CD4-positive, alpha-beta T cell treated with Interferon gamma for 1 hour (primary cell): ENCODE measurements around the gene DTX3L.

Source experiments
- DNase-seq: peaks from one replicate; pipeline ENCODE4 v3.0.0-alpha.2; 2020

Gene DTX3L

DNA sequence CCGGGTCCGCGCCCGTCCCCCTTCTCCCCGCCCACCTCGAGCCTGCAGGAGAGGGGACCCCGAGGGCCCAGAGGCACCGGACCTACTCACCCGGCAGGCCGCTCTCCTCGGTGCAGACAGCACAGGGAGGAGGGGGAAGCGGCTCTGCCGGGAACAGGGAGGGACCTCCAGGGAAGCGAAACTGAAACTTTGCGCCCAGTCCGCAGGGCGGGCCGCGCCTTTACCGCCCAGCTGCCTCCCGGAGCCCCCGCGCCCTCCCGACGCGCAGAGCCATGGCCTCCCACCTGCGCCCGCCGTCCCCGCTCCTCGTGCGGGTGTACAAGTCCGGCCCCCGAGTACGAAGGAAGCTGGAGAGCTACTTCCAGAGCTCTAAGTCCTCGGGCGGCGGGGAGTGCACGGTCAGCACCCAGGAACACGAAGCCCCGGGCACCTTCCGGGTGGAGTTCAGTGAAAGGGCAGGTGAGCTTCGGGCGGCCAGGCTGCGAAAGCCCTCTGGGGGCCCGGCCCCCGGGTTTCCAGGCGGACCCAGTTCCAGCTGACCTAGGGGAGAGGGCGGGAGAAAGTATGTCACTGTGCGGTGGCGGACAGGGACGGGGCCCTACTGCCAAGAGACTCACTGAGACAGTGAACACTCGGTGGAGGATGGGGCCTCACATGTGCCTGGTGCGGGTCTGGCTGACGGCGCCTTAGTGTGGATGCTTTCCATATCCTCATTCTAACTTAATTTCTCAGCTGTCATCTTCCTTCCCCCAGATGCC is at the start of gene DTX3L, which contains the start of gene PARP9:
Gene DTX3L (plus strand): TSS at position 184 of the 758 bp plus-strand sequence. CDS start 89 bp downstream, at position 273.
Gene PARP9 (minus strand): TSS at position 146 of the 758 bp plus-strand sequence. CDS start 4,680 bp downstream, outside the sequence.
- peak; percentile 90 for DNase-seq

- DNase-seq: no peak
Observed at GRCh38 chr3:122515020-122515468, 49.1 kb upstream of the DTX3L start.

GRCh38 chr3:122515870-122516269 is 48.3 kb upstream of the DTX3L start:
- no peak for DNase-seq

- no peak for DNase-seq
Observed at GRCh38 chr3:122516846-122517360, 47.2 kb upstream of the DTX3L start.

GRCh38 chr3:122519693-122520092 is 44.4 kb upstream of the DTX3L start:
- DNase-seq: no peak

DNA sequence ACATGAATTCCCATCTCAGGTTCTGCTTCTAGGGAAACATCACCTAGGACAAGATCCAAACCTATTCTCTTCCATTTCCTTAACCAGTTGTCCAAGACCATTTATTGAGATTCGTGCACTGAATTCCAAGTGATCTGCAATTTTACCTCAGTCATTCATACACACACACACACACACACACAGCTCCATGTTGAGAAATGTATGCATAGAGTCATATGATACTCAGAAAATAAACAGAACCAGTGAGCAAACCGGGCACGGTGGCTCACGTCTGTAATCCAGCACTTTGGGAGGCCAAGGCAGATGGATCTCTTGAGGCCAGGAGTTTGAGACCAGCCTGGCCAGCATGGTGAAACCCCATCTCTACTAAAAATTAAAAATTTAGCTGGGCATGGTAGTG is 43.3 kb upstream of the DTX3L start:
- DNase-seq: no peak

DNA sequence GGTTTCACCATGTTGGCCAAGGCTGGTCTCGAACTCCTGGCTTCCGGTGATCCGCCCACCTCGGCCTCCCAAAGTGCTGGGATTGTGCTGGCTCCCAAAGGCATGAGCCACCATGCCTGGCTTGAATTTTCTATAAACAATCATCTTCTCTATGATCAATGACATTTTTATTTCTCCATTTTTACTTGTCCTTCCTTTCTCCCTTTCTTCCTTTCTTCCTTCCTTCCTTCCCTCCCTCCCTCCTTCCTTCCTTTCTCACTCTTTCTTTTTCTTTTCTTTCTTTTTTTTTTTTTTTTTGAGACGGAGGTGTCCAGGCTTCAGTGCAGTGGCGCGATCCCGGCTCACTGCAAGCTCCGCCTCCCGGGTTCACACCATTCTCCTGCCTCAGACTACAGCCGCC is 40.8 kb upstream of the DTX3L start:
- DNase-seq: no peak

- no peak for DNase-seq
Observed at GRCh38 chr3:122530164-122530563, 34.0 kb upstream of the DTX3L start.

GRCh38 chr3:122533480-122533879 is 30.7 kb upstream of the DTX3L start:
- DNase-seq: no peak

DNA sequence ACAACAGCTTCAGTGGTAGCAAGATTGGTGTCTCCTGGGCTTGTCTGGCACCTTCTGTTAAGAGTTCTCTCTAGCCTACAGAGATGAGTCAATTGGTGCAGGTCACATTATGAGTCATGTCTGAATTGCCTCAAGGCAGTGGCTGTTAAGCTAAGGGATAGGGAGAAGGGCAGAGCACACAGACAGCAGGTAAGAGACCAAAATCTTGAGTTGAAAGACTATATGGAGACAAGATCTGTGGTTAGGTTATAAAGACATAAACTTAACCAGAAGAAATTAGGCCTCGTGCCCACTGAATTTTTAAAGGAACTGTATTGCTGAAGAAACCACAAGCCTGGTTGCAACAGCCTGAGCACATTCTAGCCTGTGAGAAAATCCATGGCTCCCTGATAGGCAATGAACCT is 30.2 kb upstream of the DTX3L start:
- DNase-seq: no peak

DNA sequence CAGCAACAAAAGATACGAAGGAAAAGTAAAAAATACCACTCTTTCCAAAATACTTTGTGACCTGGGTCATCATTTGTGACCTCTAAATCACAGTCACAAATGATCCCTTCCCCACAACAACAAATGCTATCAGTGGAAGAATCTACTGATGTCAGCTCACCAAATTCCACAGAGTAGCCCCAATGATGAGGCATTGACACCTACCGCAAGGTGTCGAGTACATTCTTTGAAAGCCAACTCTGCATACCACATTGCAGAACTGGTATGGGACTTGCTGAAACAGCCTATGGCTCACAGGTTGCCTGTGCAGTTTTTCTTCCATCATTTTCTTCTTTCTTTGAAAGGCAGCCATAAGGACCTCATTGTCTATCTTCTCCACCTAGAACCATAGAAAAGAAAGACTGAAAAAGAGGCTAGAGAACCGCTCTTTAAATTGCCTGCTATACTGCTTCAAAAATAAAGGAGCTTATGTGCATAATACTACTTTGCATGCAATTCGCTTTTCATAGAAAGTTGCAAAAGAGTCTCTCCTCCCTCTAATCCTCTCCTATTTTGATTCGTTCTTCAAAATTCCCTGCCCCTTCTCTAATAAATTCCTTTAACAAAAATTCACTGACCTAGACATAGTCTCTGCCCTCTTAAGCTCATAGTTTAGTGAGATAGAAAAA is 28.0 kb upstream of the DTX3L start:
- DNase-seq: no peak

DNA sequence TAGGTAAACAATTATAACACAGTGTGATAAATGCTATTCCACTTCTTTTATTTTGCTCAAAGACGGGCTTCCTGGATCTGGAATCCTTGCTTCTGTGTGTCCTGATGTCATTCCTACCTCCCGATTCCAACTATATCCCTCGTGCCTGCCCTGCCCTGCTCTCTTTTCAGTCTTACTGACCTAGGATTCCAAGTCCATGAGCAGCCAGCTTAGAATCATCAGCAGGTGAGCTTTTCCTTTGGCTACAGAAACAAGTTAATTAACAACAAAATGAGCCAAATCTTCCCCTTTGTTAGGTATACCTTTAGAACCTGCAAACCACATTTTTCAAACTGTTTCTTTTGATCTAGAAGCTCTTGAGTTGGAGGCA is 27.5 kb upstream of the DTX3L start:
- DNase-seq: no peak

DNA sequence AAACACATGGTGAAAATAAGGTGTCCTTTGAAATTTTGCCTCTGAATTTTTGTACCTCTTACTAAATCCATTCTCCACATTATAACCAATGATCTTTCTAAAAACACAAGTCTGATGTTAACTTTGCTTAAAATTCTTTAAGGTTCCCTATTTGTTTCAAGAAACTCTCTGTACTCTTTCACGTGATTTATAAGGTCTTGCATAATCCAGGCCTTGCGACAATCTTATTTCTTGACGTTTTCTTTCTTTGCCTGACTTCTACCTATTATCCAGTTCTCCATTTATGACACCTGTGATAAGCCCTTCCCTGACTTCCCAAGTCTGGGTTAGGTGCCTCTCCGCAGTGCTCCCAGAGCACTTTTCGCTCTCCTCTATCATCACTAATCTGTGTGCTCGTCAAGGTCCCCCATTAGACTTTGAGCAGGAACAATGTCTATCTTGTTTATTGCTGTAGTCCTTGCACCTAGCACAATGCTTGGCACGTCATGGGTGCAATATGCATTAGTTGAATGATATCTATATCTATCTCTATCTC is 25.1 kb upstream of the DTX3L start:
- no peak for DNase-seq

DNA sequence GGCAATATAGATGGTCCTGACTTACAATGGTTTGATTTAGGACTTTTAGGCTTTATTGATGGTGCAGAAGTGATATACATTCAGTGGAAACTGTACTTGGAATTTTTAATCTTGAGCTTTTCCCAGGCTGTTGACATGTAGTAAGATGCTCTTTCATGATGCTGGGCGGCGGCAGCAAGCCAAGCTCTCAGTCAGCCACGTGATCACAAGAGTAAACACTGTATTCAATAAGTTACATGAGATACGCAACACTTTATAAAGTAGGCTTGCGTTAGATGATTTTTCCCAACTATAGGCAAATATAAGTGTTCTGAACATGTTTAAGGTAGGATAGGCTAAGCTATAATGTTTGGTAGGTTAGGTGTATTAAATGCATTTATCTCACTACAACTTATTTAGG is 18.0 kb upstream of the DTX3L start:
- DNase-seq: no peak

- DNase-seq: no peak
Observed at GRCh38 chr3:122548076-122548475, 16.1 kb upstream of the DTX3L start.

DNA sequence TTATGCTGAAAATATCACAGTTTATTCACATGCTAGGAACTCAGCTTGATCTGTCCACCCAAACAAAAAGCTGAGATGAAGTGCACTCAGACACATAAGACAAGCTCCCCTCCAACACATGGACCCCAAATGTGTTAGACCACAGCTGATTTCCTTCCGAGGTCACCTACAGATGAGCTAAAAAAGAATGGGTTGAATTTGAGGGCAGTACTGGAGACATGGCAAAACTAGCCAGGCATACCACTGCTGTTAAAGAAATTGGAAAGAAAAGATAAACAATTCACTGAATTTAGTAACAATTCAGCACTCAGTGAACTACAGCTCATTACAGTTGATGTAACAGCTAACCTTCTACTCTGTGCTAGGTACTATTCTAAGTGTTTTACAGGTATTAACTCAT is 15.5 kb upstream of the DTX3L start:
- DNase-seq: no peak

GRCh38 chr3:122553171-122553570 is 11.0 kb upstream of the DTX3L start:
- DNase-seq: no peak

DNA sequence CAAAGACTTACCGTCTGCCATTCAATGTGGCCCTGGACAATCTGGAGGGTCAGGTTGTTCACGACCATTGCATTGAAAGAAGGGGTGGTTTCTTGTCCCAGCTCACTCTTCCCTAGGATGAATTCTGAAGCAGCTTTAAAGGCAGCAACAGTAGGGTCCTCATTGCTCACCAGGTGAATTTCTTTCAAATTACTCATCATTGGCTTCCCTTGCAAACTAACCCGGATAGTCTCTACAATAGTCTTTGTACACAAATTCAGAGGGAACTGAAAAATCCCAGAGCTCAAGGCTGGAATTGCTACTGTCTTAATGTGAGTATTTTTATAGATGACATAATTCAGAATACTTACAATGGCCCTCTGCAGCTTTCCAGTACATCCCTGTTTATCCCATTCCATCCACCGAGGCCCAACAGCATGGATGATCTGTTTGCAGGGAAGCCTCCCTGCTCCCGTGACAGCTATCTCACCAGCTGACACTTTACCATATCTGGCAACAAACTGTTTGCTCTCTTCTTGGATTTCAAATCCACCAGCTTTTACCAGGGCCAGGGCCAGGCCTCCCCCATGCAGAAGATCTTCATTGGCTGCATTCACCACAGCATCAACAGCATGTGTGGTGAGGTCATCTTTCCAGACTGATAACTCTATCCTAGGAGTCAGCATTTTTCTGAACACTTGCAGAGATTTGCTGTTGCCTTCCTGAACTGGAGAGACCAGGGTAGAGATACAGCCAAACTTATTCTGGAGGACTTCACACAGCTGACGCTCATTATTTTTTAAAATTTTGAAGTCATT is 8.7 kb upstream of the DTX3L start:
- DNase-seq: no peak

DNA sequence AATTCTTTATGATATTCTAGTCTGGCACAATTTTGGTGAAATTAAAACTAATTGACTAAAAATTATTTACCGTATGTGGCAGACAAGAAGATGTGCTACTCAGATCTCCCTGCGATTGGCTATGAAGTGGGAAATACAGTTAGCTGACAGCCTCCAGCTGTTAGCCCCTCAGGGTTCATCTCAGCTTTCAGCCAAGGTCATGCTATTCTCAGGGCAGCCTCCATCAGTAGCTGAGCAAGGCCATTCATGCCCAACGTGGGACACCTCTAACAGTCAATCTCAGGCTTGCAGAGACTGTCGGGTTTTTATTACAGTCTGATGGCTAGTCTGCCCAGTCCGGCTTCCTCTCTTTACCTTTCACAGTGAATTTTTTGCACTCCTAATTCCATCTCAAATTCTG is 6.8 kb upstream of the DTX3L start:
- DNase-seq: no peak

DNA sequence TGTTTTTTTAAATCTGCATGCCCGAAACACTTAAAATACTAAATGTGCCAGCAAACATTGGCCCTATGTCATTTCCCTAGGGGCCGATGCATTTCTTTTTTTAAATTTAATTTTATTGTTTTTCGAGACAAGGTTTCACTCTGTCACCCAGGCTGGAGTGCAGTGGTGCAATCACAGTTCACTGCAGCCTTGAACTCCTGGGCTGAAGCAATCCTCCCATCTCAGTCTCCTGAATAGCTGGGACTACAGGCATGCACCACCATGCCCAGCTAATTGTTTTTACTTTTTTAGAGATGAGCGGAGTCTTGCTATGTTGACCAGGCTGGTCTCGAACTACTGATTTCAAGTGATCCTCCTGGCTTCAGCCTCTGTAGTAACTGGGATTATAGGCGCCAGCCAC is 5.5 kb upstream of the DTX3L start:
- DNase-seq: no peak

DNA sequence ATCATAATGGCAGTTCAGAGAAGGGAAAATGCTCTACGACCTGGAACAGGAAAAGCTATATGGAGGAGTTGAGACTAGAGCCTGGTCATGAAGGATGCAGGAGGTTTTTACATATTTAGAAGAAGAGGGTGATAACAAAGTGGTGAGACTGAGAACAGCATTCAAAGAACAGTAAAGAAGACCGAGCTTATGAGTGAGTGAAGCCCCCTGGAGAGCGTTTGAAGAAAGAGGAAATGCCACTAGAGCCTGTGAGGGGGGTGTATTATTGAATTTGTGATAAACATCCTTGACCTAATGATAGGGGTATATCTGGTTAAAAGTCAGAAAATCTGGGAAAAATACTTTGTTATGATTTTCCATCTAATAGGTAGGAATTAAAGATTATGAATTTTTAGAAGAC is 4.2 kb upstream of the DTX3L start:
- no peak for DNase-seq

GRCh38 chr3:122560680-122561079 is 3.5 kb upstream of the DTX3L start:
- peak; percentile 47 for DNase-seq
